Uterus (tissue), 4 donors: ENCODE measurements around the gene DOCK3. TPM values are rescaled to one million over a fixed set of nuclear protein-coding genes. Genes with fewer than 3 reads are reported as not detected.

ENCODE experiments used
- DNase-seq, 2 donors: peaks; one replicate each; pipeline ENCODE4 v3.0.0-alpha.2; 2019 to 2020
- H3K27ac ChIP-seq, 2 donors: fragments of 200-600 bp; sonication (generic); 1 replicate in 1 of 2; 2 replicates in 1 of 2; pipeline ENCODE4 v1.5.1; 2016 to 2018
- H3K27me3 ChIP-seq, 2 donors: fragments of 200-600 bp; sonication (generic); one replicate each; pipeline ENCODE4 v1.5.1; 2018 to 2019; ENCODE audit warnings: control low read depth in 1 of 2
- H3K36me3 ChIP-seq, 2 donors: fragments of 200-600 bp; sonication (generic); one replicate each; pipeline ENCODE4 v1.5.1; 2019; ENCODE audit warnings: control low read depth in 1 of 2
- H3K4me1 ChIP-seq, 2 donors: fragments of 200-600 bp; sonication (generic); one replicate each; pipeline ENCODE4 v1.5.1; 2018 to 2019; ENCODE audit warnings: control low read depth in 1 of 2
- H3K4me3 ChIP-seq, 2 donors: fragments of 200-600 bp; sonication (generic); 1 replicate in 1 of 2; 2 replicates in 1 of 2; pipeline ENCODE4 v1.5.1; 2018 to 2019; ENCODE audit warnings: mild to moderate bottlenecking in 1 of 2
- H3K9me3 ChIP-seq, 2 donors: fragments of 200-600 bp; sonication (generic); one replicate each; pipeline ENCODE4 v1.5.1; 2019; ENCODE audit warnings: control low read depth in 1 of 2
- CTCF ChIP-seq, 4 experiments: fragments of 200-600 bp in 2 of 4; fragments of 450-650 bp in 2 of 4; sonication (generic) in 2 of 4; IDR thresholded peaks; one replicate each; pipeline ENCODE4 v1.5.1; 2016 to 2019; ENCODE audit warnings: antibody characterized with exemption in 4 of 4, mild to moderate bottlenecking in 2 of 4, moderate library complexity in 1 of 4
- POLR2A ChIP-seq, 2 donors: fragments of 450-650 bp; IDR thresholded peaks; one replicate each; pipeline ENCODE4 v1.6.1; 2016; ENCODE audit warnings: antibody characterized with exemption in 2 of 2, mild to moderate bottlenecking in 1 of 2, moderate library complexity in 1 of 2
- intact Hi-C: fragments of 100-400 bp; cut with DNase I; formaldehyde crosslinking; loops from one replicate; pipeline ENCODE4 v1.15.1; 2023; ENCODE audit warnings: low total_unique reads
- total RNA-seq, 4 donors: library from RNA; depleted of rRNA in 3 of 4; stranded (reverse); fragments of >200 nt in 3 of 4; gene quantifications; one replicate each; pipeline versions ENCODE4 v1.1.0 to v1.2.4, GENCODE V29; 2014 to 2023
- donor health status: DM: yes; HTN: yes; CAD: no.

DOCK3 gene
- total RNA-seq, 4 donors from 2014 or later = under 0.01 to 1.6 (median 0.46) TPM

- Histone ChIP-seq H3K9me3 (no peaks in the 10 kb centered on the region), H3K27me3 (no peaks in the 10 kb centered on the region), H3K36me3 (no peaks in the 10 kb centered on the region), H3K4me3 (no peak overlapping the region), H3K27ac (no peak overlapping the region), H3K4me1 (no peaks in the 10 kb centered on the region)
- intact Hi-C loops = no loop called here
- TF ChIP-seq CTCF (IDR thresholded peaks at IDR 0.05) = no peak
- no peak for TF ChIP-seq POLR2A (IDR thresholded peaks at IDR 0.05)
- DNase-seq = no peak
Measured at GRCh38 chr3:51100536-51100851, 425.8 kb downstream of the DOCK3 start.

- Histone ChIP-seq H3K27ac (no peak overlapping the region), H3K27me3 (no peaks in the 10 kb centered on the region), H3K4me1 (no peaks in the 10 kb centered on the region), H3K9me3 (no peaks in the 10 kb centered on the region), H3K4me3 (no peak overlapping the region), H3K36me3 (no peaks in the 10 kb centered on the region)
- no peak for TF ChIP-seq POLR2A (IDR thresholded peaks at IDR 0.05)
- TF ChIP-seq CTCF (IDR thresholded peaks at IDR 0.05) = no peak
- intact Hi-C loops = no loop called here
- no peak for DNase-seq
Measured at GRCh38 chr3:51102396-51102795, 427.7 kb downstream of the DOCK3 start.

GRCh38 chr3:51106242-51106876 is 431.6 kb downstream of the DOCK3 start:
- no peaks in the 10 kb centered on the region for H3K36me3 ChIP-seq
- H3K27me3 ChIP-seq = no peaks in the 10 kb centered on the region
- no peak for DNase-seq
- H3K4me3 ChIP-seq = no peak overlapping the region
- H3K4me1 ChIP-seq = no peaks in the 10 kb centered on the region
- intact Hi-C loops = no loop called here
- H3K9me3 ChIP-seq = no peaks in the 10 kb centered on the region
- H3K27ac ChIP-seq = no peak overlapping the region
- no peak for TF ChIP-seq CTCF (IDR thresholded peaks at IDR 0.05)
- no peak for TF ChIP-seq POLR2A (IDR thresholded peaks at IDR 0.05)

- no peak for DNase-seq
- Histone ChIP-seq H3K4me3 (no peak overlapping the region), H3K27ac (no peak overlapping the region), H3K27me3 (no peaks in the 10 kb centered on the region), H3K4me1 (no peaks in the 10 kb centered on the region), H3K36me3 (no peaks in the 10 kb centered on the region), H3K9me3 (no peaks in the 10 kb centered on the region)
- TF ChIP-seq CTCF (IDR thresholded peaks at IDR 0.05) (no peak), POLR2A (IDR thresholded peaks at IDR 0.05) (no peak)
- intact Hi-C loops = no loop called here
Measured at GRCh38 chr3:51110586-51110985, 435.9 kb downstream of the DOCK3 start.

GRCh38 chr3:51122944-51123343 is 448.2 kb downstream of the DOCK3 start:
- H3K27me3 ChIP-seq = no peaks in the 10 kb centered on the region
- H3K27ac ChIP-seq = no peak overlapping the region
- no peak overlapping the region for H3K4me3 ChIP-seq
- DNase-seq = no peak
- no peaks in the 10 kb centered on the region for H3K4me1 ChIP-seq
- H3K9me3 ChIP-seq = no peaks in the 10 kb centered on the region
- intact Hi-C loops = no loop called here
- TF ChIP-seq CTCF (IDR thresholded peaks at IDR 0.05) (no peak), POLR2A (IDR thresholded peaks at IDR 0.05) (no peak)
- no peaks in the 10 kb centered on the region for H3K36me3 ChIP-seq
